DND-41 (cell line): ENCODE data around the gene PHF21B.

Experiments
- ATAC-seq: fragments of 200-7000 bp; cut with Tn5 transposase; 3 replicates; pipeline ENCODE4 v1.9.1; 2021; ENCODE audit warnings: low read depth; ENCODE audit not compliant: insufficient read depth
- DNase-seq: peaks from one replicate; pipeline ENCODE4 v3.0.0-alpha.2; 2020
- H2AFZ ChIP-seq: 2 replicates; pipeline ENCODE4 v1.6.0; 2012; ENCODE audit warnings: low read depth, low read length
- H3K27ac ChIP-seq: 2 replicates; pipeline ENCODE4 v1.5.1; 2012; ENCODE audit warnings: low read length, inconsistent platforms
- H3K27me3 ChIP-seq: fragments of 200-600 bp; sonication (generic); 2 replicates; pipeline ENCODE4 v1.6.0; 2012; ENCODE audit warnings: low read length, mild to moderate bottlenecking, inconsistent platforms; ENCODE audit not compliant: insufficient read depth, poor library complexity
- H3K36me3 ChIP-seq: 2 replicates; pipeline ENCODE4 v1.5.1; 2012; ENCODE audit warnings: low read length, inconsistent platforms; ENCODE audit not compliant: insufficient read depth
- H3K4me1 ChIP-seq: 2 replicates; pipeline ENCODE4 v1.5.1; 2012; ENCODE audit warnings: mild to moderate bottlenecking, low read length; ENCODE audit not compliant: insufficient read depth
- H3K4me2 ChIP-seq: 2 replicates; pipeline ENCODE4 v1.6.0; 2012; ENCODE audit warnings: mild to moderate bottlenecking, moderate library complexity, low read length, inconsistent platforms; ENCODE audit not compliant: insufficient read depth
- H3K4me3 ChIP-seq, 2 experiments: fragments of 200-600 bp in 1 of 2; shearing (Covaris generic) in 1 of 2; 2 replicates each; pipeline ENCODE4 v1.5.1; 2012 to 2016; ENCODE audit warnings: inconsistent platforms in 2 of 2, low read length in 2 of 2, mild to moderate bottlenecking in 2 of 2, low read depth in 1 of 2, moderate library complexity in 1 of 2
- H3K79me2 ChIP-seq: 2 replicates; pipeline ENCODE4 v1.6.0; 2012; ENCODE audit warnings: low read length, inconsistent platforms; ENCODE audit not compliant: insufficient read depth
- H3K9ac ChIP-seq: 2 replicates; pipeline ENCODE4 v1.6.0; 2012; ENCODE audit warnings: low read depth, mild to moderate bottlenecking, inconsistent platforms, low read length, moderate library complexity
- H3K9me3 ChIP-seq: 2 replicates; pipeline ENCODE4 v1.5.1; 2012; ENCODE audit warnings: low read length, moderate library complexity, mild to moderate bottlenecking, inconsistent platforms; ENCODE audit not compliant: insufficient read depth, severe bottlenecking
- H4K20me1 ChIP-seq: 2 replicates; pipeline ENCODE4 v1.6.0; 2012; ENCODE audit warnings: low read length; ENCODE audit not compliant: insufficient read depth
- CTCF ChIP-seq: IDR thresholded peaks from 2 replicates; pipeline ENCODE4 v1.5.1; 2012; ENCODE audit warnings: borderline replicate concordance, low read length, moderate library complexity, mild to moderate bottlenecking; ENCODE audit not compliant: poor library complexity, severe bottlenecking; ENCODE audit errors: extremely low read depth
- EZH2 ChIP-seq: IDR thresholded peaks from 3 replicates; pipeline ENCODE4 v1.6.1; 2012; ENCODE audit warnings: borderline replicate concordance, low read depth, mild to moderate bottlenecking, moderate library complexity, low read length, inconsistent platforms; ENCODE audit not compliant: severe bottlenecking

PHF21B gene

GRCh38 chr22:44937216-44937615 is 72.6 kb downstream of the PHF21B start:
- Histone ChIP-seq H3K79me2 (peaks cover 80% of the 10 kb centered on the region), H3K4me1 (no peaks in the 10 kb centered on the region), H3K36me3 (peaks cover 19% of the 10 kb centered on the region), H3K27ac (no peak overlapping the region), H4K20me1 (peaks cover 87% of the 10 kb centered on the region), H3K9ac (no peak overlapping the region), H3K4me2 (no peak overlapping the region), H3K4me3 (no peak overlapping the region), H2AFZ (no peak overlapping the region), H3K27me3 (no peaks in the 10 kb centered on the region), H3K9me3 (no peaks in the 10 kb centered on the region)
- TF ChIP-seq CTCF = no peak
- no peak for TF ChIP-seq EZH2
- ATAC-seq = no peak
- no peak for DNase-seq

GRCh38 chr22:44936201-44936600 is 73.6 kb downstream of the PHF21B start:
- ATAC-seq = no peak
- H3K9ac ChIP-seq = no peak overlapping the region
- H3K4me2 ChIP-seq = no peak overlapping the region
- H3K36me3 ChIP-seq = peaks cover 22% of the 10 kb centered on the region
- TF ChIP-seq CTCF = no peak
- TF ChIP-seq EZH2 = no peak
- no peaks in the 10 kb centered on the region for H3K9me3 ChIP-seq
- H3K79me2 ChIP-seq = peaks cover 78% of the 10 kb centered on the region
- H3K4me1 ChIP-seq = no peaks in the 10 kb centered on the region
- no peak overlapping the region for H2AFZ ChIP-seq
- H3K4me3 ChIP-seq = no peak overlapping the region
- no peak overlapping the region for H3K27ac ChIP-seq
- peaks cover 87% of the 10 kb centered on the region for H4K20me1 ChIP-seq
- no peaks in the 10 kb centered on the region for H3K27me3 ChIP-seq
- no peak for DNase-seq

- no peak for DNase-seq
- H3K4me2 ChIP-seq = no peak overlapping the region
- peaks cover 84% of the 10 kb centered on the region for H4K20me1 ChIP-seq
- TF ChIP-seq EZH2 (no peak), CTCF (no peak)
- H3K79me2 ChIP-seq = peaks cover 76% of the 10 kb centered on the region
- no peaks in the 10 kb centered on the region for H3K9me3 ChIP-seq
- peaks cover 22% of the 10 kb centered on the region for H3K36me3 ChIP-seq
- no peaks in the 10 kb centered on the region for H3K4me1 ChIP-seq
- ATAC-seq = no peak
- H3K27me3 ChIP-seq = no peaks in the 10 kb centered on the region
- no peak overlapping the region for H3K9ac ChIP-seq
- H2AFZ ChIP-seq = no peak overlapping the region
- no peak overlapping the region for H3K27ac ChIP-seq
- no peak overlapping the region for H3K4me3 ChIP-seq
These were observed 74.1 kb downstream of the PHF21B start for GRCh38 chr22:44935724-44936123.

GRCh38 chr22:44934454-44934735 is 75.4 kb downstream of the PHF21B start:
- no peaks in the 10 kb centered on the region for H3K9me3 ChIP-seq
- H3K4me1 ChIP-seq = no peaks in the 10 kb centered on the region
- H3K4me2 ChIP-seq = no peak overlapping the region
- ATAC-seq (no peak), DNase-seq (no peak)
- no peaks in the 10 kb centered on the region for H3K27me3 ChIP-seq
- no peak overlapping the region for H3K9ac ChIP-seq
- peaks cover 25% of the 10 kb centered on the region for H3K36me3 ChIP-seq
- no peak overlapping the region for H2AFZ ChIP-seq
- peaks cover 71% of the 10 kb centered on the region for H3K79me2 ChIP-seq
- peaks cover 82% of the 10 kb centered on the region for H4K20me1 ChIP-seq
- no peak overlapping the region for H3K4me3 ChIP-seq
- no peak overlapping the region for H3K27ac ChIP-seq
- TF ChIP-seq CTCF (no peak), EZH2 (no peak)
